Karpas-422 (cell line): Measurements from ENCODE around the gene STOML1. TPM values are rescaled to one million over a fixed set of nuclear protein-coding genes. Genes with fewer than 3 reads are reported as not detected.
"Not testable (repeated sequence)": the region's sequence is repeated elsewhere in the genome, so short reads cannot be mapped to it uniquely, and the experiment has no call there.

ENCODE experiments used
- DNase-seq: peaks from one replicate; pipeline ENCODE4 v3.0.0-alpha.2; 2015
- H2AFZ ChIP-seq: fragments of 200-600 bp; sonication (generic); 2 replicates; pipeline ENCODE4 v1.6.1; 2014; ENCODE audit warnings: antibody characterized with exemption, low read length, mixed read lengths
- H3K27ac ChIP-seq: fragments of 200-600 bp; sonication (generic); 2 replicates; pipeline ENCODE4 v1.5.1; 2014; ENCODE audit warnings: mild to moderate bottlenecking, low read length, moderate library complexity
- H3K27me3 ChIP-seq: fragments of 200-600 bp; sonication (generic); 2 replicates; pipeline ENCODE4 v1.6.1; 2014; ENCODE audit warnings: low read length, mixed read lengths
- H3K36me3 ChIP-seq: fragments of 200-600 bp; sonication (generic); 2 replicates; pipeline ENCODE4 v1.6.1; 2014; ENCODE audit warnings: low read length, mixed read lengths; ENCODE audit not compliant: insufficient read depth
- H3K4me1 ChIP-seq: fragments of 200-600 bp; sonication (generic); 2 replicates; pipeline ENCODE4 v1.6.1; 2014; ENCODE audit warnings: mild to moderate bottlenecking, low read length, mixed read lengths
- H3K4me2 ChIP-seq: fragments of 200-600 bp; sonication (generic); 2 replicates; pipeline ENCODE4 v1.6.1; 2014; ENCODE audit warnings: low read length, low read depth, mild to moderate bottlenecking; ENCODE audit not compliant: poor library complexity, severe bottlenecking
- H3K4me3 ChIP-seq: fragments of 200-600 bp; sonication (generic); 2 replicates; pipeline ENCODE4 v1.5.1; 2014; ENCODE audit warnings: mild to moderate bottlenecking, antibody characterized with exemption, low read length, mixed read lengths
- H3K79me2 ChIP-seq: fragments of 200-600 bp; sonication (generic); 2 replicates; pipeline ENCODE4 v1.6.1; 2014; ENCODE audit warnings: mild to moderate bottlenecking, low read length, mixed read lengths
- H3K9ac ChIP-seq: fragments of 200-600 bp; sonication (generic); 2 replicates; pipeline ENCODE4 v1.6.0; 2014; ENCODE audit warnings: low read length
- H3K9me2 ChIP-seq: fragments of 200-600 bp; sonication (generic), shearing (Covaris generic); replicated peaks from 2 replicates; pipeline ENCODE4 v1.6.0; 2014; ENCODE audit warnings: mild to moderate bottlenecking, low read length, moderate library complexity; ENCODE audit not compliant: insufficient read depth
- H3K9me3 ChIP-seq: fragments of 300-700, 200-600 bp; sonication (generic); 2 replicates; pipeline ENCODE4 v1.6.1; 2014; ENCODE audit warnings: low read length, mixed read lengths
- H4K20me1 ChIP-seq: fragments of 200-600 bp; sonication (generic); 2 replicates; pipeline ENCODE4 v1.6.1; 2014; ENCODE audit warnings: mild to moderate bottlenecking, antibody characterized with exemption, low read length, low read depth; ENCODE audit not compliant: insufficient read depth
- total RNA-seq: library from RNA; depleted of rRNA; stranded (reverse); fragments of >200 nt; shearing (Covaris generic); gene quantifications from 2 replicates; pipeline ENCODE4 v1.2.3, GENCODE V29; 2014; ENCODE audit warnings: low replicate concordance

STOML1 gene
- total RNA-seq, 1 experiment from 2014 or later = 2.3 TPM

DNA sequence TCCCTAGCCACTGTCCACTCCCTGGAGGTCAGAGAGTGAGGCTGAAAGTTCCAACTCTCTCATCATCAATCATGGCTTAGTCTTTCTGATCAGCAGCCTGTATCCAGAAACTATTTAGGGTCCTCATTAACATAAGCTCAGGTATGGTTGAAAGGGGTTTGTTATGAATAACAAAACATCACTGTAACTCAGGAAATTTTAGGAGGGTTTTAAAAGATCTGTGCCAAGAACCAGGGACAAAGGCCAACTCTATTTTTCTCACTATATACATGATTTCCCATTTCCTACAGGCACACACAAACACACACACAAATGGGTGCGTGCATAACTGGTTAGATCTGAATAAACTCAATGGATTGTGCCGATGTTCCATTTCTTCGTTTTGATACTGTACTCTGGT is 23.6 kb downstream of the STOML1 start:
- H3K4me1 ChIP-seq = peaks cover 22% of the 10 kb centered on the region
- no peaks in the 10 kb centered on the region for H3K36me3 ChIP-seq
- H3K9me2 ChIP-seq = no peaks in the 10 kb centered on the region
- no peak overlapping the region for H3K4me2 ChIP-seq
- no peak overlapping the region for H2AFZ ChIP-seq
- DNase-seq = no peak
- H3K27ac ChIP-seq = no peak overlapping the region
- H3K79me2 ChIP-seq = no peaks in the 10 kb centered on the region
- H4K20me1 ChIP-seq = no peaks in the 10 kb centered on the region
- H3K9ac ChIP-seq = no peak overlapping the region
- H3K4me3 ChIP-seq = no peak overlapping the region
- H3K27me3 ChIP-seq = no peaks in the 10 kb centered on the region
- H3K9me3 ChIP-seq = no peaks in the 10 kb centered on the region

DNA sequence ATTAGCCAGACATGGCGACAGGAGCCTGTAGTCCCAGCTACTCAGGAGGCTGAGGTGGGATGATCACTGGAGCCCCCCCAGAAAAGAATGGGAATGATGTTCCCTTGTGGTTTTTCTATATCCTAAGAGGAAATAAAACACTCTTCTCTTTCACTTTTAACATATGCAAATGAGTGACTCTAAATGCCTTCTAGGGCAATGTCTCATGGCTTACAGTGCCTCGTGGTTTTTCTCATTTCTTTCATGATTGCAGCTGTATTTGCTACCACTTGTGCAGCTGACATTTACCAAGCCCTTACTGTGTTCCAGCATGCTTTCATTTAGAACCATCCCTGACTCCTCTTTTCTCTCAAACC is 26.4 kb downstream of the STOML1 start:
- no peaks in the 10 kb centered on the region for H3K27me3 ChIP-seq
- H3K9me3 ChIP-seq = no peaks in the 10 kb centered on the region
- no peaks in the 10 kb centered on the region for H3K36me3 ChIP-seq
- H3K4me1 ChIP-seq = peaks cover 20% of the 10 kb centered on the region
- peak; percentile 62 for DNase-seq
- no peaks in the 10 kb centered on the region for H4K20me1 ChIP-seq
- H3K79me2 ChIP-seq = no peaks in the 10 kb centered on the region
- H3K9ac ChIP-seq = no peak overlapping the region
- H3K9me2 ChIP-seq = no peaks in the 10 kb centered on the region
- H2AFZ ChIP-seq = no peak overlapping the region
- no peak overlapping the region for H3K4me3 ChIP-seq
- H3K27ac ChIP-seq = no peak overlapping the region
- peak overlapping the region; percentile 46 for H3K4me2 ChIP-seq

DNA sequence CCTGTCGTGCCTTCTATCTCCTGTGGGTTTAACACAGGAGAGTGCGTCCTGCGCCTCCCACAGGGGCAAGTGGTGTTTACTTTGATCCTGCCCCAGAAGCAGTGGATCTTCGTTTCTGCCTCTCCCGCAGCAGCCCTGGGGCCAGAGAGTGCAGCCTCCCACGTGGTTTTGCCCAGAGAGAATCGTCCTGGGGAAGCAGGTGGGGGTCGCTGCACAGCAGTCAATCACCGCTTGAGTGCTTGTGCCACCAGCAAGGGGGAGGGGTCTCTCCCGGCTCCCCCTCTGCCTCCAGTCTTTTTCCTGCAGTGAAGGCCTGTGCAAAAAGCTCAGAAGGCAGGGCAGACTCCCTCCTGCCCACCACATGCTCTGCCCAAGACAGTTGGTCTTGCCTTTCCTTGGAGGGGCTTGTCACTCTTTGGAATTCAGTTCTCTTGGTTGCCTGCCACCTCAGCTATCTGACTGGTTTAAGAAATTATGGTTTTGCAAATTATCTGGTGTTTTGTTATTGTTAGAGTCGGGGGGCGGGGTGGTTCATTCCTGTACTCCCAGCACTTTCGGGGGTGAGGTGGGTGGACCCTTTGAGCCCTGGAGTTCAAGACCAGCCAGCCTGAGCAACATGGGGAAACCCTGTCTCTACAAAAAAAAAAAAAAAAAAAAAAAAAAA is 26.9 kb downstream of the STOML1 start:
- H3K36me3 ChIP-seq = no peaks in the 10 kb centered on the region
- no peak overlapping the region for H3K27ac ChIP-seq
- no peak overlapping the region for H3K9ac ChIP-seq
- no peak for DNase-seq
- no peaks in the 10 kb centered on the region for H3K27me3 ChIP-seq
- H3K4me2 ChIP-seq = peak overlapping the region; percentile 46
- H3K9me2 ChIP-seq = no peaks in the 10 kb centered on the region
- H3K79me2 ChIP-seq = no peaks in the 10 kb centered on the region
- no peaks in the 10 kb centered on the region for H4K20me1 ChIP-seq
- H3K4me3 ChIP-seq = peak overlapping the region; percentile 25; the same call in 1 of the 2 replicates
- H3K9me3 ChIP-seq = no peaks in the 10 kb centered on the region
- peaks cover 20% of the 10 kb centered on the region for H3K4me1 ChIP-seq
- peak overlapping the region; percentile 86 for H2AFZ ChIP-seq

DNA sequence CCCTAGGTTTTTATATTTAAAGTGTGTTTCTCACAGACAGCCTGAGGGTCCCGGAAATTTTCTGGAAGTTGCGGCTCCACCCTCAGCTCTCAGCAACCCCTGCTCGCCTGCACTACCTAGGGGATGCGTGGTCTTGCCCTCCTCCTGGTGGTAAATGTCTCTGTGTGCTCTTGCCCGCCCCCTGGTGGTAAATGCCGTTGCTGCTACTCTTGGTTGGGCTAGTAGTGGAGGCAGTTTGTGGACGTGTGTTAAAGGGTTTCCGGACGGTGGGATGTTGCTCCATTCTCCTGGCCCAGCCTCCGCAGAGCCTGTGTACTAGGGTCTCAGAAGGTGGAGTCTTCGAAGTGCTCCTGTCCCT is 27.4 kb downstream of the STOML1 start:
- H3K4me3 ChIP-seq = peak overlapping the region; percentile 25; the same call in 1 of the 2 replicates
- H3K9me3 ChIP-seq = no peaks in the 10 kb centered on the region
- H3K4me1 ChIP-seq = peaks cover 20% of the 10 kb centered on the region
- H4K20me1 ChIP-seq = no peaks in the 10 kb centered on the region
- no peak overlapping the region for H3K27ac ChIP-seq
- no peaks in the 10 kb centered on the region for H3K9me2 ChIP-seq
- no peaks in the 10 kb centered on the region for H3K27me3 ChIP-seq
- H3K4me2 ChIP-seq = peak overlapping the region; percentile 46
- no peak overlapping the region for H3K9ac ChIP-seq
- peak; percentile 94 for DNase-seq
- no peaks in the 10 kb centered on the region for H3K36me3 ChIP-seq
- no peaks in the 10 kb centered on the region for H3K79me2 ChIP-seq
- peak overlapping the region; percentile 86 for H2AFZ ChIP-seq

DNA sequence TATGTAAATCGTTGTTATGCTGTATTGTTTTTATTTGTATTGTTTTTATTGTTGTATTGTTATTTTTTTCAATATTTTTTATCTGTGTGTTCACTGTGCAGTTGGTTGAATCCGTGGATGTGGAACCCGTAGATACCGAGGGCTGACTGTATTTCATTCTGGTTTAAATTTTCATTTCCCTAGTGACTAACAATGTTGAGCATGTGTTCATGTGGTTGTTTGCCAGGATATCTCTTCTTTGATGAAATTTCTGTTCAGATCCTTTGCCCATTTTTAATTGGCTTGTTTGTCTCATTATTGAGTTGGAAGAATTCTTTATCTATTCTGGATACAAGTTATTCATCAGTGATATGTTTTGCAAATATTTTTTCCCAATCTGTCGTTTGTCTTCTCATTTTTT is 29.7 kb downstream of the STOML1 start:
- no peak overlapping the region for H3K4me3 ChIP-seq
- no peak overlapping the region for H3K9ac ChIP-seq
- no peak for DNase-seq
- no peak overlapping the region for H2AFZ ChIP-seq
- no peaks in the 10 kb centered on the region for H3K27me3 ChIP-seq
- H3K4me1 ChIP-seq = peaks cover 20% of the 10 kb centered on the region
- H3K9me3 ChIP-seq = no peaks in the 10 kb centered on the region
- H3K79me2 ChIP-seq = no peaks in the 10 kb centered on the region
- H3K27ac ChIP-seq = no peak overlapping the region
- H3K36me3 ChIP-seq = no peaks in the 10 kb centered on the region
- H3K9me2 ChIP-seq = no peaks in the 10 kb centered on the region
- no peaks in the 10 kb centered on the region for H4K20me1 ChIP-seq
- H3K4me2 ChIP-seq = no peak overlapping the region

DNA sequence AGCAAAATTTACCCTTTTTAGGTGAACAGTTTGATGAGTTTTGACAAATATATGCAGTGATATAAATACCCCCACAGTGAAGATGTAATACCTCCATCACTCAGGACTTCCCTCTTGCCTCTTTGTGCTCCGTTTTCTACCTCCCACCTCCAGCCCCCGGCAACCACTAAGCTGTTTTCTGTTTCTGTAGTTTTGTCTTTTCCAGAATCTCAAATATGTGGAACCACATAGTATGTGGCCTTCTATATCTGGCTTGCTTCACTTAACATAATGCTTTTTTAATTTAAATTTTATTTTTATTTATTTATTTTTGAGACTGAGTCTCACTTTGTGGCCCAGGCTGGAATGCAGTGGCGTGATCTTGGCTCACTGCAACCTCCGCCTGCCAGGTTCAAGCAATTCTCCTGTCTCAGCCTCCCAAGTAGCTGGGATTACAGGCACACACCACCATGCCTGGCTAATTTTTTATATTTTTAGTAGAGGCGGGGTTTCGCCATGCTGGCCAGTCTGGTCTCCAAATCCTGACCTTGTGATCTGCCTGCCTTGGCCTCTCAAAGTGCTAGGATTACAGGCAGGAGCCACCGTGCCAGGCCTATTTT is 31.5 kb downstream of the STOML1 start:
- H3K27me3 ChIP-seq, H3K4me1 ChIP-seq, H3K4me2 ChIP-seq, H3K9me3 ChIP-seq, H3K4me3 ChIP-seq, H4K20me1 ChIP-seq, H3K9me2 ChIP-seq, H3K36me3 ChIP-seq, DNase-seq, H3K9ac ChIP-seq, H3K79me2 ChIP-seq, H2AFZ ChIP-seq, H3K27ac ChIP-seq: not testable (repeated sequence)

DNA sequence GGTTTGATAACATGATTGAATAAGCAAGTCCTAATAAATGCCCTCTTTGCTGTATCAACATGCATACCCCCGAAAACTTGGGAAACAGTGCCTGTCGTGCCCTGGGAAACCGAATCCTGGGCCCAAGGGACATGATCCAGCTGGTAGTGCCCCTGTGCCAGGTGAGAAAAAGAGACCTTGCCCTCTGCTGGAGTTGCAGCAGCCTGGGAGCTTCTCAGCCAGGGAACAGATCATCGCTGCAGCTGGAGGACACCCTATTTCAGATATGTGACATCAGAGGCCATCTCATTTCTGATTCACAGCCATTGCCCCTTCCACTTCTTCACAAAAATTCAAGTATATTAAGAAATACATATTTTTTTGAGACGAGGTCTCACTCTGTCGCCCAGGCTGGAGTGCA is 32.3 kb downstream of the STOML1 start:
- no peak overlapping the region for H3K4me2 ChIP-seq
- no peak for DNase-seq
- no peak overlapping the region for H3K9ac ChIP-seq
- H3K27me3 ChIP-seq = no peaks in the 10 kb centered on the region
- no peaks in the 10 kb centered on the region for H3K79me2 ChIP-seq
- peaks cover under 1% of the 10 kb centered on the region for H3K4me1 ChIP-seq
- H3K9me3 ChIP-seq = no peaks in the 10 kb centered on the region
- H3K27ac ChIP-seq = no peak overlapping the region
- H3K9me2 ChIP-seq = no peaks in the 10 kb centered on the region
- H4K20me1 ChIP-seq = no peaks in the 10 kb centered on the region
- no peaks in the 10 kb centered on the region for H3K36me3 ChIP-seq
- no peak overlapping the region for H3K4me3 ChIP-seq
- no peak overlapping the region for H2AFZ ChIP-seq

DNA sequence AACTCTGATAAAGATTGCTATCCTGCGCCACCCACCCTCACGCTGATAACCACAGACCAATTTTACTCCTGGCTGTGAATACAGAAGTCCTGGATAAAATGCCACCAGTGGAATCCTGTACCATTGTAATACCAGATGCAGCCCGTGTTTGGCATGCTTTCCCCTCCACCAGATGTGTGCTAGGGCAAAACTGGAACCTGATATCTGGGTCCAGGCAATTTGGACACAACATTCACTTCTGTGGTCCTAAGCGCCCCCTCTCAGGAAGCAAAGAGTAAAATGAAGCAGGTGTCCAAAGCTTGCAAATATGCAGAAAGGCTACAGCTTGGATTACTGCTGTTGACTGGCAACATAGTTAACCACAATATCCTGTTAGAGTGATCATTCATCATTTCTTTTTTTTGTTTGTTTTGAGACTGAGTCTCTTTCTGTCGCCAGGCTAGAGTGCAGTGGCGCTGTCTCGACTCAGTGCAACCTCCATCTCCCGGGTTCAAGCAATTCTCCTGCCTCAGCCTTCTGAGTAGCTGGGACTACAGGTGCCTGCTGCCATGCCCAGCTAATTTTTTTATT is 33.0 kb downstream of the STOML1 start:
- no peak overlapping the region for H3K4me2 ChIP-seq
- DNase-seq = no peak
- no peaks in the 10 kb centered on the region for H3K79me2 ChIP-seq
- no peak overlapping the region for H3K9ac ChIP-seq
- H3K36me3 ChIP-seq = no peaks in the 10 kb centered on the region
- no peaks in the 10 kb centered on the region for H3K27me3 ChIP-seq
- H4K20me1 ChIP-seq = no peaks in the 10 kb centered on the region
- no peak overlapping the region for H2AFZ ChIP-seq
- no peaks in the 10 kb centered on the region for H3K4me1 ChIP-seq
- H3K9me2 ChIP-seq = no peaks in the 10 kb centered on the region
- no peak overlapping the region for H3K27ac ChIP-seq
- H3K4me3 ChIP-seq = no peak overlapping the region
- H3K9me3 ChIP-seq = no peaks in the 10 kb centered on the region
